ENCODE results near the gene PEAK1.

PEAK1 gene

GRCh38 chr15:77243716-77244401 lies 176.0 kb downstream of the PEAK1 start:
- TF ChIP-seq CTCF (IDR thresholded peaks at IDR 0.05; ENCODE audit: low read depth, low read length): no peak
- no peak for DNase-seq (ENCODE audit: extremely low read depth, low read depth)

GRCh38 chr15:77243135-77243534 lies 176.8 kb downstream of the PEAK1 start:
- no peak for DNase-seq (ENCODE audit: extremely low read depth, low read depth)
- TF ChIP-seq CTCF (IDR thresholded peaks at IDR 0.05; ENCODE audit: low read depth, low read length): no peak

- peak; percentile 22 for DNase-seq (ENCODE audit: extremely low read depth, low read depth)
- TF ChIP-seq CTCF (IDR thresholded peaks at IDR 0.05; ENCODE audit: low read depth, low read length): no peak
Measured at GRCh38 chr15:77239882-77240608, 179.9 kb downstream of the PEAK1 start.

- DNase-seq (ENCODE audit: extremely low read depth, low read depth): no peak
- TF ChIP-seq CTCF (IDR thresholded peaks at IDR 0.05; ENCODE audit: low read depth, low read length): no peak
Measured at GRCh38 chr15:77235566-77235965, 184.3 kb downstream of the PEAK1 start.

- no peak for TF ChIP-seq CTCF (IDR thresholded peaks at IDR 0.05; ENCODE audit: low read depth, low read length)
- DNase-seq (ENCODE audit: extremely low read depth, low read depth): no peak
Measured at GRCh38 chr15:77228828-77229227, 191.1 kb downstream of the PEAK1 start.

GRCh38 chr15:77226652-77227051 lies 193.3 kb downstream of the PEAK1 start:
- DNase-seq (ENCODE audit: extremely low read depth, low read depth): no peak
- TF ChIP-seq CTCF (IDR thresholded peaks at IDR 0.05; ENCODE audit: low read depth, low read length): no peak

- TF ChIP-seq CTCF (IDR thresholded peaks at IDR 0.05; ENCODE audit: low read depth, low read length): no peak
- DNase-seq (ENCODE audit: extremely low read depth, low read depth): no peak
Measured at GRCh38 chr15:77225646-77226045, 194.3 kb downstream of the PEAK1 start.
